ENCODE results near the gene MICAL3. TPM values are rescaled to one million over a fixed set of nuclear protein-coding genes. Genes with fewer than 3 reads are reported as not detected.

MICAL3 gene
- total RNA-seq, 2 donors from 2014 or later = 33.6 to 34.0 TPM

- no peaks in the 10 kb centered on the region for H3K9me3 ChIP-seq
- H3K4me1 ChIP-seq = no peaks in the 10 kb centered on the region
- 73 to 79% methylated on average over 10 to 13 of the region's 13 CpGs for WGBS, 2 donors
- DNase-seq (peak in 1 of 4 donors; percentile 16), ATAC-seq (peak; percentile 53)
- H3K27me3 ChIP-seq = no peaks in the 10 kb centered on the region
- H3K4me3 ChIP-seq = no peak overlapping the region
- H3K36me3 ChIP-seq (replicated peaks in 1 of 2; ENCODE audit: insufficient read depth in 1 of 2, low read depth in 2 of 2) = peaks cover 0 to 5% of the 10 kb centered on the region in 2 donors
- no peak for TF ChIP-seq POLR2A (IDR thresholded peaks at IDR 0.05)
- TF ChIP-seq CTCF (IDR thresholded peaks at IDR 0.05) = no peak
- intact Hi-C loops (cut with DNase I) = no loop called here
- H3K27ac ChIP-seq = peak overlapping the region in 1 of 4 donors; percentile 59
These were observed 177.9 kb downstream of the MICAL3 start for GRCh38 chr22:17846326-17846992.

GRCh38 chr22:17845790-17846189 lies 178.6 kb downstream of the MICAL3 start:
- Histone ChIP-seq H3K9me3 (no peaks in the 10 kb centered on the region), H3K27me3 (no peaks in the 10 kb centered on the region), H3K36me3 (replicated peaks in 1 of 2; ENCODE audit: insufficient read depth in 1 of 2, low read depth in 2 of 2) (peaks cover 0 to 9% of the 10 kb centered on the region in 2 donors), H3K27ac (peak overlapping the region in 1 of 4 donors; percentile 59), H3K4me1 (no peaks in the 10 kb centered on the region), H3K4me3 (no peak overlapping the region)
- ATAC-seq (no peak), DNase-seq (no peak)
- intact Hi-C loops (cut with DNase I) = no loop called here
- WGBS, 2 donors = 82 to 85% methylated on average over 3 of the region's 3 CpGs
- TF ChIP-seq POLR2A (IDR thresholded peaks at IDR 0.05) (no peak), CTCF (IDR thresholded peaks at IDR 0.05) (no peak)

- H3K4me1 ChIP-seq = no peaks in the 10 kb centered on the region
These were observed 179.0 kb downstream of the MICAL3 start for GRCh38 chr22:17845327-17845726.

GRCh38 chr22:17844150-17844549 lies 180.2 kb downstream of the MICAL3 start:
- Histone ChIP-seq H3K4me3 (no peak overlapping the region), H3K27me3 (no peaks in the 10 kb centered on the region), H3K4me1 (no peaks in the 10 kb centered on the region), H3K27ac (no peak overlapping the region), H3K9me3 (no peaks in the 10 kb centered on the region), H3K36me3 (replicated peaks in 1 of 2; ENCODE audit: insufficient read depth in 1 of 2, low read depth in 2 of 2) (peaks cover 0 to 12% of the 10 kb centered on the region in 2 donors)
- ATAC-seq (no peak), DNase-seq (no peak)
- 86 to 92% methylated on average over 5 of the region's 5 CpGs for WGBS, 2 donors
- intact Hi-C loops (cut with DNase I) = no loop called here
- TF ChIP-seq POLR2A (IDR thresholded peaks at IDR 0.05) = no peak
- TF ChIP-seq CTCF (IDR thresholded peaks at IDR 0.05) = no peak

More at GRCh38 chr22:17845327-17845726, 179.0 kb downstream of the MICAL3 start:
- H3K4me3 ChIP-seq = no peak overlapping the region
- H3K27me3 ChIP-seq = no peaks in the 10 kb centered on the region
- TF ChIP-seq CTCF (IDR thresholded peaks at IDR 0.05) (no peak), POLR2A (IDR thresholded peaks at IDR 0.05) (no peak)
- 82 to 85% methylated on average over 8 of the region's 8 CpGs for whole genome bisulfite sequencing, 2 donors
- ATAC-seq (no peak), DNase-seq (no peak)
- intact Hi-C loops (cut with DNase I) = no loop called here
- no peaks in the 10 kb centered on the region for H3K9me3 ChIP-seq
- H3K27ac ChIP-seq = no peak overlapping the region
- H3K36me3 ChIP-seq (replicated peaks in 1 of 2; ENCODE audit: insufficient read depth in 1 of 2, low read depth in 2 of 2) = peaks cover 0 to 12% of the 10 kb centered on the region in 2 donors

- intact Hi-C loops (cut with DNase I) = no loop called here
- no peaks in the 10 kb centered on the region for H3K27me3 ChIP-seq
- H3K4me1 ChIP-seq = no peaks in the 10 kb centered on the region
- H3K4me3 ChIP-seq = no peak overlapping the region
- TF ChIP-seq CTCF (IDR thresholded peaks at IDR 0.05) (no peak), POLR2A (IDR thresholded peaks at IDR 0.05) (no peak)
- peaks cover 0 to 24% of the 10 kb centered on the region in 2 donors for H3K36me3 ChIP-seq (replicated peaks in 1 of 2; ENCODE audit: insufficient read depth in 1 of 2, low read depth in 2 of 2)
- H3K9me3 ChIP-seq = no peaks in the 10 kb centered on the region
- WGBS, 2 donors = 85 to 91% methylated on average over 15 to 19 of the region's 20 CpGs
- H3K27ac ChIP-seq = no peak overlapping the region
- DNase-seq = no peak
- ATAC-seq = no peak
These were observed 182.0 kb downstream of the MICAL3 start for GRCh38 chr22:17842386-17842785.
